Activated T-cell treated with anti-CD3 and anti-CD28 coated beads for 4 hours (primary cell): ENCODE measurements around the gene NAT14.
"Not testable (repeated sequence)": the region's sequence is repeated elsewhere in the genome, so short reads cannot be mapped to it uniquely, and the experiment has no call there.

Experiments used
- DNase-seq: peaks from one replicate; pipeline ENCODE4 v3.0.0-alpha.2; 2020

Gene NAT14

DNA sequence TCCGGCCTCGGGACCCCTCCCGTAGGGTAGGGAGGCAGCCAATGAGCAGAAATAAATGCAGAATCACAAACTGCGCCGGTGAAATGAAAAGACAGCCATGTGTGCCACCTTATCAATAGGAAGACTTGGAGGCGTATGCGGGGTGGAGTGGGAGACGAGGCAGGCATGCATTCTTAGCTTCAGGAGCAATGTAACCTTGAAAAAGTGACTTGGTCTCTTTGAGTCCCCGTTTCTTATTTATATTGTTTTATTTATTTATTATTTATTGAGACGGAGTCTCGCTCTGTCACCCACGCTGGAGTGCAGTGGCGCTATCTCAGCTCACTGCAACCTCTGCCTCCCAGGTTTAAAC is 19.2 kb downstream of the NAT14 start:
- no peak for DNase-seq

DNA sequence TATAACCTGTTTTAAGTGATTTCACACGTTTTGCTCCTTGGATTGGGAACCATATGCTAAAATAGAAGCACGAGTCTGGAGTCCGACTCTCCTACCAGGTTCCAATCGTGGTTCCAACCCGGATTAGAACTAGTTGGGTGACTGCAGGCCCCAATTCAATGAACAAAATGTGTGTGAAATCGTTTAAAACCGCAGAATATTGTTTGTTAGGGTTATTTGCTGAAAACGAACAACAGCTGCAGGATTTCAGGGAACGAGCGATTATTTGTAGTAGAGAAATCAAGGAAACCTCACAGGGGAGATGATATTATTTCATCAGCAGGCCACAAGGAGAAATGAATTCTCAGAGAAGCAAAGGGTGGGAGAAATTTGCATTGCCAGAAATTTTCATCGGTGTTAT is 20.0 kb downstream of the NAT14 start:
- DNase-seq, result no peak

DNA sequence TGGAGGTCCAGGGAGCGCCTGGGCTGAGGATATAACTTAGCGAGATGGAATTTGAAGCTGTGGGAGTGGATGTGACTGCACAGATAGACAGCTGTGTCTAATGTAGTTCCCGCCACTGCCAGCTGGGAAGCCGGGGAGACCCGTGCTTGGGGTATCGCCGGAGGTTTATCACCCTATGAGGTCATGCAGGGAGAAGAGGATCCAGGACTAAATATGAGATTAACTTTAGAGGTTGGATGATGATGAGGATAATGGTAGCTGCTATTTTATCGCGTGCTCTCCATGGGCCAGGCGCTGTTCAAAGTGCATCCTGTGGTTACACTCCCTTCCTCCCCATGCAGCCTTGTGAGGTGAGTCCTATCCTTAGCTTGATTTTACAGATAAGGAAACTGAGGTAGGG is 23.1 kb downstream of the NAT14 start:
- no peak for DNase-seq

GRCh38 chr19:55516878-55517620 is 32.1 kb downstream of the NAT14 start:
- peak; percentile 85 for DNase-seq

DNA sequence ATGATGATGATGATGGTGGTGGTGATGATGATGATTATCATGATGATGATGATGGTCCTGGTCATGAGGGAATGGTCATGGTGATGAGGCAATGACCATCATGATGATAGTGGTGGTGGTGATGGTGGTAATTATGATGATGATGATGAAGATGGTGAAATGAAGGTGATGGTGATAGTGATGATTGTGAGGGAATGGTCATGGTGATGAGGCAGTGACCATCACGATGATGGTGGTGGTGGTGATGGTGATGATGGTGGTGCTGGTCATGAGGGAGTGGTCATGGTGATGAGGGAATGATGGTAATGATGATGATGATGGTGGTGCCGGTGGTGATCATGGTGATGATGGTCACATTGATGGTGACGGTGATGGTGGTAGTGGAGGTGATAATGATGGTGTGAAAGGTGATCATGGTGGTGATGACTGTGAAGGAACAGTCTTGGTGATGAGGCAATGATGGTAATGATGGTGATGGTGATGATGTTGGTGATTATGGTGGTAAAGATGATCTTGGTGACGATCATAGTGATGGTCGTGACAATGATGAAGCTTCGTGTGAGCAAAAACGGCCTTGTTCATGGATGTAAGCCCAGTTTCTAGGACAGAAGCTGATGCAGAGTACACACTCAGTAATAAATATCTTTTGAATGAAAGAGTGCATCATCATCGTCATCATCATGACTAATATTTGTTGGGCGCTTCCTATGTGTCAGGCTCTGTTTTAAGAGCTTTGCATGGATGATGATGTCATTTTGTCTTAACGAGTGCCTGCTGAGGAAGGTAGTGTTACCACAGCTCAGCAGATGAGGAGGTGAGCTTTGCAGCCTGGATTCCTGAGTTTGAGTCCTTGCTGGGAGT is 34.7 kb downstream of the NAT14 start:
- DNase-seq, result no peak

- DNase-seq, result no peak
Measured at GRCh38 chr19:55520691-55521292, 35.8 kb downstream of the NAT14 start.

GRCh38 chr19:55525289-55526101 is 40.5 kb downstream of the NAT14 start:
- DNase-seq, result no peak

DNA sequence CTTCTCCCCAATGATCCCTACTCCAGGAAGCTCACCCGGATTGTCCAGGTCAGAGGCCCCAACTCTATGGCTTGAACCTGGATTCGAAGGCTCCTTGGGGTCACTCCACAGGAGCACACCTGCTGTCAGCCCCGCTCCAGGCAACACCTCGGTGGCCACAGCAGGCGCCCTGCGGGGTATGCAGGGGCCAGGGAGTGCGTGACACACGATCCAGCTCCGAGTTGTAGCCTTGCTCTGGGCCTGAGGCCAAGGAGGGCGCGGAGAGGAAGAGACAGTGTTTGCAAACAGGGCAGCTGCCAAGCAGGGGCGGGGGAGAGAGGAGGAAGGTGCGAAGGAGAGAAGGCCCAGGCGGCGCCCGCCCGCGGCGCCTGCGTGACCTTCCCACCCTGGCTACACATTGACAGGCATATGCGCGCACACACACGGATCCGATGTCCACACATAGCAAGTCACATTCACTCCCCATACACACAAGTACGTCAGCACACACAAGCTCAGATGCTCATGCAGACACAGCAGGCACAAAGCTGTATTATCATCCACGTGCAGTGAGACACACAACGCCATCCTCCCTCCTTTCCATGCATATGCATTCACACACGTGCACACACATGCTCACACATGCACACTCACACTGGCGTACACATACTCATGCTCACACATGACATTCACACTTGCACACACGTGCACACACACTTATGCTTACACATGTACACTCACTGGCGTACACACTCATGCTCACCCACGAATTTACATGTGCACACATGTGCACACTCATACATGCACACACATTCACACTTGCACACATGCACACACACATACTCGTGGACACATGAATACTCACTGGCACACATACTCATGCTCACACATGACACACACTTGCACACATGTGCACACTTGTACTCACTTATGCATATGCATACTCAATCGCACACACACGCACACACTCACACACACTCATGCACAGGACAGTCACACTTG is 41.5 kb downstream of the NAT14 start:
- no peak for DNase-seq

DNA sequence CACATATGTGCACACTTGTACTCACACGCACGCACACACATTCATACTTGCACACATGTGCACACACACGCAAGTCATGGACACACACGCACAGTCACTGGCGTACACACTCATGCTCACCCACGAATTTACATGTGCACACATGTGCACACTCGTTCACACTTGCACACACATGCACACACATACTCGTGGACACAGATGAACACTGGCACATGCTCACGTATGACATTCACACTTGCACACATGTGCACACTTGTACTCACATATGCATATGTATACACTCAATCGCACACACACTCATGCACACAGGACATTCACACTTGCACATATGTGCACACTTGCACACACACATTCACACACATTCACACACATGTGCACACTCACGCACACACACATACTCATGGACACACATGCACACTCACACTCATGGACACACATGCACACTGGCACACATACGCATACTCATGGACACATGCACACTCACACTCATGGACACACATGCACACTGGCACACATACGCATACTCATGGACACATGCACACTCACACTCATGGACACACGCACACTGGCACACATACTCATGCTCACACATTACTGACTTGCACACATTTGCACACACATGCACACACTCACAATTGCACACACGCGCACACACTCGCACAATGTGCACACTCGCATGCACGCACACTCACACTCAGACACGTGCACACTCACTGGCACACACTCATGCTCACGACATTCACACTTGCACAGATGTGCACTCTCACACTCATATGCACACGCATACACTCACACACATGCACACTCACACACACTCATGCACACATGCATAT is 42.4 kb downstream of the NAT14 start:
- no peak for DNase-seq

GRCh38 chr19:55528030-55528803 is 43.2 kb downstream of the NAT14 start:
- no peak for DNase-seq

DNA sequence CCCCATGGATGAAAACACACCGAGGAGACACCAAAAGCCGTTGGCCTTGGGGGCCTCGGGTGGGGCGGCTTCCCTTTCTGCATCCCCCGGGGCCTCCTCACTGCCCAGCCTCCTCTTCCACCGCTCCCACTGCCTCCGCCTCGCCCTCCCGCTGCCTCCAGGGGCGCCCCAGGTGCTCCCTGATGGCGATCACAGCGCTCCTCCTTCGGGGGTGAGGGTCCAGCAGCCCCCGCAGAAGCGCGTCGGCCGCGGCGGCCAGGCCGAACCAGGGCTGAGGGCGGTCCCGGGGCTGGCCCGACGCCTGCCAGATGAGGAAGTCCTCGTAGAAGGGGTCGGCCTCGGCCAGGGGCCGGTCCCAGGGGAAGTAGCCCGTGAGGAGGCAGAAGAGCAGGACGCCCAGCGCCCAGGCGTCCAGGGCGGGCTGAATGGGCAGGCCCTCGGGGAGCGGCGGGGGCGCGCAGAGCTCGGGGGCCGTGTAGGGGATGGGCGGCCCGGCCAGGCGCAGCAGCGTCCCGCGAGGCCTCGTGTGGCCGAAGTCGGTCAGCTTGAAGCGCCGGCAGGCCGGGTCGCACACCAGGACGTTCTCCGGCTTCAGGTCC is 44.7 kb downstream of the NAT14 start:
- DNase-seq, result no peak

DNA sequence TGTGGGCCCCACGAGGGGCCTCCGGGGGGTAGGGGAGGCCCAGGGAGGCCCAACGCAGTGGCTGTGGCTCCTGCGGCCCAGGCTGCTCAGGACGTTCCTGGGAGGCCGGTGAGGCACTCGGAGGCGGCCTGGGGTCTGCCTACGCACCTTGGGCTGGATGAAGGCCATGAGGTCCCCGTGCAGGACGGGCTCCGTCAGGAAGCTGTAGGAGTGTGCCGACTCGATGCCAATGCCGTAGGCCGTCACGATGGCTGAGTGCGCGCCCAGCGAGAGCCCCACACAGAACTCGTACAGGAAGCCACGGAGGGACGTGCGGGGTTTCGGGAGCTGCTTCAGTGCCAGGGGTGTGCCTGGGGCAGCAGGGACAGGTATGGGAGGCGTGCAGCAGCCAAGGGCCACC is 46.0 kb downstream of the NAT14 start:
- DNase-seq, result no peak

- DNase-seq, result not testable (repeated sequence)
Measured at GRCh38 chr19:55534280-55534679, 49.3 kb downstream of the NAT14 start.

DNA sequence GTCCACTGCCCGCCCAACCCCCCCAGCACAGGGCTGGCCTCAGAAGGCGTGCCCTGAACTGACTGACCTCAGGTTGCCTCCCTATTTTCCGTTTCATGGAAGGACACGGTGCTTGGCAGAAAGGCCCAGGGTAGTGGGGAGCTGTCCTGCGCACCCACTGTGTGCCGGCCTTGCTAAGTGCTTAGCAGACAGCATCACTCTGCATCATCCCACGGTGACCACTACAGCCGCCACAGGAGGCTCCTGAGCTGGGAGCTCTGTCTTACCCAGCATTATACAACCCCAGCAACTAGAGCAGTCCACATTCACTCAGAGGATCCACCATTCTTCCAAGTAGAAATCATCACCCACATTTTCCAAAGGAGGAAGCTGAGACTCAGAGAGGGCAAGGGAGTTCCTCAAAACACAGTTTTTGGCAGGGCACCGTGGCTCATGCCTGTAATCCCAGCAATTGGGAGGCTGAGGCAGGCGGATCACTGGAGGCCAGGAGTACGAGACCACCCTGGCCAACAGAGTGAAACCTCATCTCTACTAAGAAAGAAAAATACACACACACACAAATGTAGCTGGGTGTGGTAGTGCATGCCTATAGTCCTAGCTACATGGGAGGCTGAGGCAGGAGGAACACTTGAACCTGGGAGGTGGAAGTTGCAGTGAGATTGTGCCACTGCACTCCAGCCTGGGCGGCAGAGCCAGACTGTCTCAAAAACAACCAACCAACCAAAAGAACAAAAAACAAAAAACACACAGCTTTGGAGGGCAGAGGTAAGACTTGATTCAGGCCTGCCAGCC is 50.4 kb downstream of the NAT14 start:
- DNase-seq, result no peak

DNA sequence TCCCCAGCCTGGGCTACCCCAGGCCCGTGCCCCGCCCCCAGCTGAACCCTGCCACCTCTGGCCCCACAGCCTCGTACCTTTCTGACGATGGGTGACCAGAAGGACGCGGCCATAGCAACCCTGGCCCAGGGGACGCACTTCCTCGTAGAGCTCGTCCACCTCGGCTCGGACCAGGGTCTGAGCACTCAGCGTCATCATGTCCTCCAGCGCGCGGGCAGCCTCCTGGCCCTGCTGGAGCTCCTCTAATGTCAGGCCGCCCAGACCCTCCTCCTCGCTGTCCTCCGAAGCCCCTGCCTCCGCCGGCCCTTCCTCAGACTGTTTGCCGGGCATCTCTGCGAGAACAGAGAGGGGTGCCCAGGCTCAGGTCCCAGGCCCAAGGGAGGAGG is 51.0 kb downstream of the NAT14 start:
- no peak for DNase-seq

DNA sequence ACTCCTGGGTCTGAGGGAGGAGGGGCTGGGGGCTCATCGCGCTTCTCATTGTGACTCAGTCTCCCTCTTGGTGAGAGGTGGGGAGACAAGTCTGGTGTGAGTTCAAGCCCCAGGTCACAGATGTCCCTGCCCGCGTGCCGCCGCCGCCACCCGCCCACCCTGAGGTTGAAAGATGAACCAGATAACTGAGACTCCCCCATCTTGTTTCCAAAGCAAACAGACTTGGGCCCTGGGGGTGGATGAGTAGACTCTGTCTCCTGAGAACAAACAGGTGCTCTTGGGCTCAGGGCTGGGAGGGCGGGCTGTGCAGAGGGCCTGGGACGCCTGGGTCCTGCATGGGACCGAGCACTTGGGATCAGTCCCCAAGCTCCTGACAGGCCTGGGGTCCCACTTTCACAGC is 51.4 kb downstream of the NAT14 start:
- DNase-seq, result no peak
